Left ventricle myocardium inferior (tissue), 1 donor: ENCODE measurements around the gene ABHD16A. TPM values are rescaled to one million over a fixed set of nuclear protein-coding genes. Genes with fewer than 3 reads are reported as not detected.
"Not testable (repeated sequence)": the region's sequence is repeated elsewhere in the genome, so short reads cannot be mapped to it uniquely, and the experiment has no call there.

Experiments
- DNase-seq: peaks from one replicate; pipeline ENCODE4 v3.0.0-alpha.2; 2020
- H3K27ac ChIP-seq: fragments of 200-600 bp; replicated peaks from 2 replicates; pipeline ENCODE4 v1.8.0; 2021
- H3K27me3 ChIP-seq: fragments of 200-600 bp; 2 replicates; pipeline ENCODE4 v1.8.0; 2021; ENCODE audit warnings: low read depth
- H3K36me3 ChIP-seq: fragments of 200-600 bp; 2 replicates; pipeline ENCODE4 v1.8.0; 2021
- H3K4me1 ChIP-seq: fragments of 200-600 bp; 2 replicates; pipeline ENCODE4 v1.8.0; 2021
- H3K4me3 ChIP-seq: fragments of 200-600 bp; 2 replicates; pipeline ENCODE4 v1.8.0; 2021; ENCODE audit warnings: mild to moderate bottlenecking, moderate library complexity
- H3K9me3 ChIP-seq: fragments of 200-600 bp; replicated peaks from 2 replicates; pipeline ENCODE4 v1.8.0; 2021
- CTCF ChIP-seq: fragments of 200-600 bp; IDR thresholded peaks from 2 replicates; pipeline ENCODE4 v1.8.0; 2021; ENCODE audit warnings: antibody characterized with exemption, mild to moderate bottlenecking, borderline replicate concordance
- intact Hi-C: fragments of 100-400 bp; cut with micrococcal nuclease; formaldehyde crosslinking; loops from one replicate; pipeline ENCODE4 v1.11.0; 2022
- total RNA-seq: library from RNA; stranded (reverse); fragmentation: NEBNext Ultra II Directional; extraction: Animal tissue kit (Norgen Biotek cat#: 25700); gene quantifications from one replicate; pipeline ENCODE4 v1.2.1, GENCODE V29; 2021
- donor health status: DM: no; HTN: yes; CAD: no; lungs with severe emphysema.

Gene ABHD16A
- total RNA-seq, 1 donor from 2014 or later = 29.6 TPM

DNA sequence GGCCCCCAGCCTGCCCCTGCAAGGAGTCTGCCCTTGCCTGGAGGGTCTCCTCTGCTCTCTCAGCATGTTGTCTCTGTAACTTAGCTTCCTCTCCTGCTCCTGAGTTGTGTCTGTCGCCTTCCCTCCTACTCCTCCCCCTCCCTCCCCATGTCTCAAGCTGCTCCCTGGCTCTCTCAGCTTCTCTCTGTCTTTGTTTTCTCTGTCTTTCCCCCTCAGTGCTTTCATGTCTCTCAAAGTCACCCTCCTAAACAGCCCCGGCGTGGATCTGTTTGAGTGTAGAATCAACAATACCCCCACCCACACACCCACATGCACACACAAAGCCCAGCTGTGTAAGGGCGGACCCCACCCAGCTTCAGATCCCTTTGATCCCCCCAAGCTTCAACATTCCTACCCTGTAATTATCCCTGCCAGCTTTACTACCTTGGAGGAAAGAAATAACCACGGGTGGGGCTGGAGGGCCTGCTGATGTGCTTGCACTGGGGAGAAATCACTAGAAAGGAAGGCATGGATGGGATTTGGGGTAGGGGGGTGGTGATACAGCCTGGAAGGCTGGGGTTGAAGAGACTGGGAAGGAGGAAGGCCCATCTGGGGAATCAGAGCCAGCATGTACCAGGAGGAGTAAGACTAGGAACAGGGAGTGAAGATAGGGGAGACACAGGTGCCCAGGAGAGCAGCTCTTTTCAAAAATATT, 11.0 kb upstream of the ABHD16A start:
- peaks cover 9% of the 10 kb centered on the region for H3K27me3 ChIP-seq
- no peak for DNase-seq
- intact Hi-C loops = no loop called here
- H3K4me3 ChIP-seq = no peak overlapping the region
- no peak overlapping the region for H3K27ac ChIP-seq
- H3K4me1 ChIP-seq = no peaks in the 10 kb centered on the region
- no peak for TF ChIP-seq CTCF
- H3K36me3 ChIP-seq = no peaks in the 10 kb centered on the region
- no peaks in the 10 kb centered on the region for H3K9me3 ChIP-seq

GRCh38 chr6:31713465-31713864, 10.3 kb upstream of the ABHD16A start:
- H3K27me3 ChIP-seq = peaks cover 9% of the 10 kb centered on the region
- H3K27ac ChIP-seq = no peak overlapping the region
- H3K4me1 ChIP-seq = no peaks in the 10 kb centered on the region
- no peaks in the 10 kb centered on the region for H3K36me3 ChIP-seq
- H3K4me3 ChIP-seq = no peak overlapping the region
- intact Hi-C loops = no loop called here
- TF ChIP-seq CTCF = no peak
- DNase-seq = no peak
- H3K9me3 ChIP-seq = no peaks in the 10 kb centered on the region

DNA sequence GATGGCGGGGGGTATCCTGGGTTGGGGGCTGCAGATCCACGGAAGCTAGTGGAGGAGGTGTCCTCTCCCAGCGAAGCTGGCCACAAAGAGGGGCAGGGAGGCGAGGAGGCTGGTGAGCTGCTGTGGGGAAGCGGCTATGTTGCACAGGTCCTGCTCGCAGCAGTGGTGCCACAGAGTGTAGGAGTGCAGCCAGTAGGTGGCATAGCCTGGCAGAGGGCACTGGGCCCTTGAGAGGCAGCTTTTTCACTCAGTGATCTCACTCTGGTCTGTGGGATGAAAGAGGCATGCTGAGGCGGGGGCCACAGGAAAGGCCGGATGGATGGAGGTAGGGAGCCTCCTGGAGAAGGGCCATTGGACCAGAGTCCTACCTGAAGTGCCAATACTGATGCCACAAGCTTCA, 9.2 kb upstream of the ABHD16A start:
- TF ChIP-seq CTCF = peak; percentile 36
- intact Hi-C loops = no loop called here
- DNase-seq = no peak

DNA sequence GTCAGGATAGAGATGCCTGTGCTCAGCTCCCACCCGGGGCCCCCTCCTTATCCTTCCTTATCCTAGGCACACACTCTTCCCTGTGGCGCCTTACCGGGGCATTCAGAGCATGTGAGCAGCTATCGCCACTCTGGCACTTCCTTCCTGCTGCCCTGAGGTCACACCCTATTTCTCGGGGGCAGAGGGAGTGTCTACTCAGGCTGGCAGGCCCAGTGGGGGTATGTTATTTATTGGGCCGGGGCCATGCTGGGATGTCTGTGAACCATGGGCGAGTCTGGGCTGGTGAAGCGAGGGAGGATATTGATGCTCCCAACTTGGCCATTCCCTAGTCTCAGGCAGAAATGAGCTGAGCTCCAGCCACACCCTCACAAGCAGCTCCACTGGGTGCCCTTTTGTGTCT, 8.1 kb upstream of the ABHD16A start:
- Histone ChIP-seq H3K36me3 (no peaks in the 10 kb centered on the region), H3K4me1 (no peaks in the 10 kb centered on the region), H3K4me3 (no peak overlapping the region), H3K27me3 (peaks cover 9% of the 10 kb centered on the region), H3K27ac (no peak overlapping the region), H3K9me3 (no peaks in the 10 kb centered on the region)
- DNase-seq = no peak
- intact Hi-C loops = no loop called here
- TF ChIP-seq CTCF = no peak

More for the DNA sequence above, 9.2 kb upstream of the ABHD16A start:
- no peaks in the 10 kb centered on the region for H3K4me1 ChIP-seq
- no peak overlapping the region for H3K4me3 ChIP-seq
- no peak overlapping the region for H3K27ac ChIP-seq
- H3K36me3 ChIP-seq = no peaks in the 10 kb centered on the region
- no peaks in the 10 kb centered on the region for H3K9me3 ChIP-seq
- peaks cover 9% of the 10 kb centered on the region for H3K27me3 ChIP-seq

DNA sequence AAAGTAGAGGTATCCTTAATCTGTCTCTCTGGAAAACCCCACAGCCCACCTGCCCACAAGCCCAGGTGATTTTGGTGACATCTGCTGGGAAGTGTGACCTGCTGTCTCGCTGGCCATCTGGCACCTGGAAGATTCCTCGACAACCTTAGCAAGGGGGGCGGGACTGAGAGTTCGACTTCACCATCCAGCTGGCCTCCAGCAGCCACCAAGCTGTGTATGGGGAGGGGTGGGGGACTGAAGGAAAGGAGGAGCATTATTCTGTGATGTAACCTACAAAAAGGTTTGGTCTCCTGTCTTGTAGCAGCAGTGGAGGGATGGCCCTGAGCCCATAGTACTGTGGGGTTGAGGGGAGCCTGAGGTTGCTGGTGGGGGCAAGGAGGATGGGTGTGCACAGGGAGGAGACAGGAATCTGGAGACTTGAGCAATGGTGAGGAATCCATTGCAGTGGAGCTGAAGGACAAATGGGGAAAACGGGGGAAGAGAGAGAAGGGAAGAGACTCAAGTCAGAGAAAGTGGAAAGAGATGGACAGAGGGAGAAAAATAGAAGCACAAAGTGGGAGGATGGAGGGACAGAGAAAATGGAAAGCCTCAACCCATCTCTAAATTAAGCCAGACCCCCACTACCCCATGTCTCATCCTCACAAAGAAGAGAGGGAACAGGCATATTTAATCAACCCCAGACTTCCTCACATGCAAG, 7.5 kb upstream of the ABHD16A start:
- no peak for DNase-seq
- Histone ChIP-seq H3K4me1 (no peaks in the 10 kb centered on the region), H3K27ac (no peak overlapping the region), H3K9me3 (no peaks in the 10 kb centered on the region), H3K4me3 (no peak overlapping the region), H3K36me3 (no peaks in the 10 kb centered on the region), H3K27me3 (peaks cover 9% of the 10 kb centered on the region)
- intact Hi-C loops = no loop called here
- TF ChIP-seq CTCF = no peak

DNA sequence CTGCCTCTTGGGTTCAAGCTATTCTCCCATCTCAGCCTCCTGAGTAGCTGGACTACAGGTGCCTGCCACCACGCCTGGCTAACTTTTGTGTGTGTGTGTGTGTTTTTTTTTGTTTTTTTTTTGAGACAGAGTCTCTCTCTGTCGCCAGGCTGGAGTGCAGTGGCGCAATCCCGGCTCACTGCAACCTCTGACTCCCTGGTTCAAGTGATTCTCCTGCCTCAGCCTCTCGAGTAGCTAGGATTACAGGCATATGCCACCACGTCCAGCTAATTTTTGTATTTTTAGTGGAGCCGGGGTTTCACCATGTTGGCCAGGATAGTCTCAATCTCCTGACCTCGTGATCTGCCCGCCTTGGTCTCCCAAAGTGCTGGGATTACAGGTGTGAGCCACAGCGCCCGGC, 6.0 kb upstream of the ABHD16A start:
- H3K9me3 ChIP-seq, intact Hi-C loops, H3K4me3 ChIP-seq: not testable (repeated sequence)

More for the DNA sequence above, 6.0 kb upstream of the ABHD16A start:
- H3K36me3 ChIP-seq, DNase-seq, H3K27me3 ChIP-seq, H3K27ac ChIP-seq, H3K4me1 ChIP-seq: not testable (repeated sequence)
